HepG2 (cell line): ENCODE measurements around the gene EPHA2. TPM values are rescaled to one million over a fixed set of nuclear protein-coding genes. Genes with fewer than 3 reads are reported as not detected.
"Not testable (repeated sequence)": the region's sequence is repeated elsewhere in the genome, so short reads cannot be mapped to it uniquely, and the experiment has no call there.

Experiments used
- ATAC-seq: fragments of 200-7000 bp; cut with Tn5 transposase; 3 replicates; pipeline ENCODE4 v1.9.1; 2020; ENCODE audit warnings: mild to moderate bottlenecking, moderate library complexity
- BruUV-seq: library from RNA; stranded (reverse); fragments of 400-500 nt; replicated peaks from 2 replicates; lab custom pipeline; 2021; lab: Mats Ljungman, UMichigan
- CTCF ChIA-PET: fragments of 300-600 bp; formaldehyde crosslinking; extraction: SDS; loops from one replicate; lab custom pipeline; 2021; ENCODE audit warnings: low total read pairs, inconsistent platforms, low intra/inter-chr PET ratio; lab: Yijun Ruan, JAX
- POLR2A ChIA-PET: fragments of 350-600 bp; sonication (Branson Sonifier 250); formaldehyde crosslinking; loops from one replicate; lab custom pipeline; 2020; ENCODE audit warnings: antibody characterized with exemption, inconsistent platforms; lab: Yijun Ruan, JAX
- DNase-seq: peaks from one replicate; pipeline ENCODE4 v3.0.0-alpha.2; 2015; ENCODE audit warnings: low spot score
- FAIRE-seq: peaks from 3 replicates; lab custom pipeline; 2011; peaks lifted over from hg19 to GRCh38; lab: Jason Lieb, UNC
- H2AFZ ChIP-seq: one replicate; pipeline ENCODE4 v1.6.1; 2011; ENCODE audit warnings: low read length, inconsistent platforms
- H3K27ac ChIP-seq: fragments of 300-600 bp; 3 replicates; pipeline ENCODE4 v1.8.0; 2011; ENCODE audit warnings: mixed run types, mild to moderate bottlenecking, mixed read lengths, low read length, inconsistent platforms; ENCODE audit not compliant: insufficient read depth; ENCODE audit errors: extremely low read length
- H3K27me3 ChIP-seq, 2 experiments: fragments of 200-600 bp in 1 of 2; 2 replicates in 1 of 2; 3 replicates in 1 of 2; pipeline versions ENCODE4 v1.6.0 to v1.8.0; 2011; ENCODE audit warnings: low read length in 2 of 2, mild to moderate bottlenecking in 2 of 2, moderate library complexity in 2 of 2, inconsistent platforms in 1 of 2; ENCODE audit not compliant: insufficient read depth in 2 of 2, control insufficient read depth in 1 of 2
- H3K36me3 ChIP-seq, 2 experiments: fragments of 200-600 bp in 1 of 2; replicated peaks in 1 of 2; 2 replicates in 1 of 2; 3 replicates in 1 of 2; pipeline versions ENCODE4 v1.5.1 to v1.8.0; 2011; ENCODE audit warnings: low read length in 2 of 2, inconsistent platforms in 1 of 2; ENCODE audit not compliant: insufficient read depth in 2 of 2, control insufficient read depth in 1 of 2
- H3K4me1 ChIP-seq: 2 replicates; pipeline ENCODE4 v1.5.1; 2012; ENCODE audit warnings: low read length, inconsistent platforms; ENCODE audit not compliant: insufficient read depth
- H3K4me2 ChIP-seq: 2 replicates; pipeline ENCODE4 v1.6.0; 2011; ENCODE audit warnings: low read depth, low read length, inconsistent platforms
- H3K4me3 ChIP-seq, 3 experiments: fragments of 200-600 bp in 1 of 3; sonication (generic), shearing (Covaris generic) in 1 of 3; replicated peaks in 1 of 3; 2 replicates each; pipeline ENCODE4 v1.5.1; 2011 to 2016; ENCODE audit warnings: low read length in 3 of 3, inconsistent platforms in 2 of 3, low read depth in 2 of 3, mild to moderate bottlenecking in 2 of 3, control low read depth in 1 of 3, mixed read lengths in 1 of 3; ENCODE audit not compliant: insufficient read depth in 1 of 3
- H3K79me2 ChIP-seq: one replicate; pipeline ENCODE4 v1.6.1; 2011; ENCODE audit warnings: low read length, inconsistent platforms; ENCODE audit not compliant: insufficient read depth
- H3K9ac ChIP-seq: 2 replicates; pipeline ENCODE4 v1.6.0; 2011; ENCODE audit warnings: mild to moderate bottlenecking, low read depth, low read length, inconsistent platforms; ENCODE audit not compliant: insufficient read depth
- H3K9me3 ChIP-seq: 2 replicates; pipeline ENCODE4 v1.5.1; 2012; ENCODE audit warnings: mild to moderate bottlenecking, low read length
- H4K20me1 ChIP-seq: 2 replicates; pipeline ENCODE4 v1.6.0; 2011; ENCODE audit warnings: inconsistent platforms, mild to moderate bottlenecking, low read length, moderate library complexity; ENCODE audit not compliant: insufficient read depth
- ATM ChIP-seq: fragments of 450-650 bp; IDR thresholded peaks from 2 replicates; pipeline ENCODE4 v1.7.1; 2017; ENCODE audit warnings: mild to moderate bottlenecking, borderline replicate concordance
- FOXK2 ChIP-seq: fragments of 450-650 bp; IDR thresholded peaks from 2 replicates; pipeline ENCODE4 v1.6.1; 2016
- PBX2 ChIP-seq: IDR thresholded peaks from 2 replicates; pipeline ENCODE4 v1.6.1; 2016; ENCODE audit warnings: control low read depth
- PCBP2 ChIP-seq: fragments of 200-400 bp; formaldehyde crosslinking; optimal IDR thresholded peaks from 2 replicates; pipeline ENCODE3; 2018; ENCODE audit warnings: low read length, low read depth; ENCODE audit not compliant: poor library complexity, severe bottlenecking
- RAD21 ChIP-seq: fragments of 450-650 bp; formaldehyde crosslinking; IDR thresholded peaks from 2 replicates; pipeline ENCODE4 v1.5.0; 2020; ENCODE audit warnings: mild to moderate bottlenecking
- SIX4 ChIP-seq: sonication (generic); formaldehyde crosslinking; IDR thresholded peaks from 2 replicates; pipeline ENCODE4 v1.4.0; 2020; ENCODE audit warnings: missing genetic modification reagents
- ZNF329 ChIP-seq: sonication (generic); formaldehyde crosslinking; IDR thresholded peaks from 2 replicates; pipeline ENCODE4 v1.9.0; 2021; ENCODE audit warnings: low read depth, mild to moderate bottlenecking, missing genetic modification reagents
- ZNF382 ChIP-seq: sonication (generic); formaldehyde crosslinking; IDR thresholded peaks from 2 replicates; pipeline ENCODE4 v1.5.0; 2020; ENCODE audit warnings: missing genetic modification reagents, mild to moderate bottlenecking, borderline replicate concordance
- WGBS: methylation state at CpG from one replicate; pipeline ENCODE4 v1.1.6; 2017; ENCODE audit warnings: low lambda C conversion rate; 5-methylcytosine and 5-hydroxymethylcytosine counted together
- in situ Hi-C: cut with HindIII; loops from 2 replicates; pipeline ENCODE4 v1.10.0; 2017; ENCODE audit warnings: low pct_unique_long_range_greater_than_20kb; ENCODE audit not compliant: extremely low pct_ligation_motif_present
- intact Hi-C: fragments of 100-400 bp; cut with micrococcal nuclease; formaldehyde crosslinking; loops from one replicate; pipeline ENCODE4 v1.10.0; 2022; ENCODE audit not compliant: unreplicated experiment
- polyA plus RNA-seq, 8 experiments: library from polyadenylated mRNA; depleted of rRNA in 3 of 8; stranded (reverse) in 7 of 8; unstranded in 1 of 8; fragments of >200 nt; fragmentation: Illumina TruSeq in 4 of 8; extraction: Trizol in 4 of 8; gene quantifications; 2 replicates each; pipeline versions ENCODE4 v1.2.1 to v1.2.3, GENCODE V29; 2011 to 2016; ENCODE audit warnings: low read depth in 4 of 8, missing spikeins in 1 of 8, mixed read lengths in 1 of 8; ENCODE audit not compliant: insufficient read depth in 1 of 8
- total RNA-seq, 5 experiments: library from RNA; depleted of rRNA; stranded (reverse); fragments of >200 nt; fragmentation: Illumina TruSeq; extraction: Trizol; gene quantifications; 2 replicates each; pipeline ENCODE4 v1.2.3, GENCODE V29; 2016; ENCODE audit warnings: low read depth in 1 of 5
- TF ChIP-seq, protein P1 (sequence below): sonication (generic); formaldehyde crosslinking; IDR thresholded peaks from 2 replicates; pipeline ENCODE4 v1.4.0; 2020; ENCODE audit warnings: mild to moderate bottlenecking, missing genetic modification reagents

Gene EPHA2
- total and polyA plus RNA-seq, 2 of the 13 experiments (the other 11 are each of a cell fraction or from before 2014, with no cell fraction given): 33.6 to 53.6 TPM

DNA sequence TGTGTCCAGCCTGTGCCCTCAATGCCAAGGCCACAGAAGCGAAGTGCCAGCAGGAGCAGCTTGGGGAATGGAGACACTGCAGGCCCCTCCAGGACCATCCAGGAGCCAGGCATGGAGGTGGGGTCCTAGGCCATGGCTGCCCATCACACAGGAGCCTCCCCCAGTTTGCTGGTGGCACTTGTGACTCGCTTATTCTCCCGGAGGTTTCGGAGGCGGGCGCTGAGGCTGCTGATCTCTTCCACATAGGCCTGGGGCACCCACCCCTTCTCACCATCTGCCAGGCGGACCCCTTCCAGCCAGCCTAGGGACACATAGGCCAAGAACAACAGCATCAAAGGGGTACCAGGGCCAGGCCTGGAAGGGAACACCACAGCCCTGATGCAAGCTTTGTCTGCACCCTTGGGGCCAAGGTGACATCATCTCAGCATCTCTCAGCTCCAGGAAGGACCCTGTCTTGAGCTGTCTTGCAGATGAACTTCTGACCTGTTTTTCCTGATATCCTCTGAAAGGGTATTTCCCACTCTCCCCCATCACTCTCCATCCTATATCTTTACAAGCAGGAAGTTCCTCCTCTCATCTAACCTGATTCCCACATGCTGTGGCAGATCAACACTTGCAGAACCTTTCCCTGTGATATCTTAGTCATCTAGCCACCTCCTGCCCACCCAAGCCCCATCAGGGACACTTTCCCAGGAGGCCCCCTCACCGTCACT is 42.7 kb upstream of the EPHA2 start:
- Histone ChIP-seq H3K4me3 (no peak overlapping the region), H3K9ac (no peak overlapping the region), H4K20me1 (no peaks in the 10 kb centered on the region), H3K4me2 (no peak overlapping the region), H3K79me2 (no peaks in the 10 kb centered on the region), H3K4me1 (no peaks in the 10 kb centered on the region; the same call in 1 of the 2 replicates), H2AFZ (no peak overlapping the region), H3K27ac (no peak overlapping the region), H3K9me3 (no peaks in the 10 kb centered on the region), H3K27me3 (no peaks in the 10 kb centered on the region), H3K36me3 (no peaks in the 10 kb centered on the region)
- in situ Hi-C loops (no loop called here), intact Hi-C loops (no loop called here)
- no peak for TF ChIP-seq ZNF382 (CRISPR knock-in tag)
- no peak for DNase-seq
- ChIA-PET POLR2A (no interaction called here), CTCF (no interaction called here)
- no TSS peak for BruUV-seq
- WGBS: 54% methylated on average over 1 of the region's 8 CpGs
- no peak for FAIRE-seq
- no peak for ATAC-seq

DNA sequence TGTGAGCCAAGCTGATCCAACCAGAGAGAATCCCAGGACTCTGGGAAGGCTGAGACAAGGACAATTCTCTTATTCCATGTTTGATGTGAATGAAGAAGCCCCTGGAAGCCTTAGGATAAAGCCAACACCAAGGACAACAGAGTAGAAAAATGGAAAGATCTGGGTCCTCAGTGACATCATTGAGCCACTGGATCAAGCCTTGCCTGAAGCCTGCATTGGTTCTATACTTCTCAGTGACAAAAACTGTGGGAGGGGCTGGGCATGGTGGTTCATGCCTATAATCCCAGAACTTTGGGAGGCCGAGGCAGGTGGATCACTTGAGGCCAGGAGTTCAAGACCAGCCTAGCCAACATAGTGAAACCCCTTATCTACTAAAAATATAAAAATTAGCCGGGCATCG is 41.0 kb upstream of the EPHA2 start:
- Histone ChIP-seq H3K9me3 (no peaks in the 10 kb centered on the region), H3K27ac (no peak overlapping the region), H3K79me2 (no peaks in the 10 kb centered on the region), H3K4me1 (no peaks in the 10 kb centered on the region; the same call in 1 of the 2 replicates), H2AFZ (no peak overlapping the region), H4K20me1 (no peaks in the 10 kb centered on the region), H3K36me3 (no peaks in the 10 kb centered on the region), H3K4me3 (no peak overlapping the region), H3K27me3 (no peaks in the 10 kb centered on the region; a peak in 1 of 5 replicates), H3K9ac (no peak overlapping the region), H3K4me2 (no peak overlapping the region)
- TF ChIP-seq PBX2 (CRISPR knock-in tag) (no peak), ATM (no peak), RAD21 (no peak), FOXK2 (no peak), PCBP2 (no peak), ZNF329 (CRISPR knock-in tag) (peak; percentile 96), SIX4 (no peak)
- TF ChIP-seq, protein P1, sequence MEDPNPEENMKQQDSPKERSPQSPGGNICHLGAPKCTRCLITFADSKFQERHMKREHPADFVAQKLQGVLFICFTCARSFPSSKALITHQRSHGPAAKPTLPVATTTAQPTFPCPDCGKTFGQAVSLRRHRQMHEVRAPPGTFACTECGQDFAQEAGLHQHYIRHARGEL (CRISPR knock-in tag): no peak
- 70% methylated on average over 3 of the region's 3 CpGs for WGBS
- in situ Hi-C loops (no loop called here), intact Hi-C loops (no loop called here)
- POLR2A ChIA-PET: no interaction called here
- BruUV-seq: no TSS peak
- DNase-seq: no peak
- CTCF ChIA-PET: no interaction called here
- FAIRE-seq: no peak
- ATAC-seq: no peak

DNA sequence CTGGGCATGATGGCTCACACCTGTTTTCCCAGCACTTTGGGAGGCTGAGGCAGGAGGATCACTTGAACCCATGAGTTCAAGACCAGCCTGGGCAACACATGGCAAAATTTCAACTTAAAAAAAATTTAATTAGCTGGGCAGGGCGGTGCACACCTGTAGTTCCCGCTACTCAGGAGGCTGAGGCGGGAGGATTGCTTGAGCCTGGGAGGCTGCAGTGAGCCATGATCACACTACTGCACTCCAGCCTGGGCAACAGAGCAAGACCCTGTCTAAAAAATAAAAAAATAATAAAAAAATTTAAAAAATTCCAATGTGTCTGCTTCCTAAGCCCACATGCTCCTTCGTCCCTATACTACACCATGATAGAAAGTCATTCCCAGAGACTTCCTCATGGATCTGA is 40.3 kb upstream of the EPHA2 start:
- H3K79me2 ChIP-seq, H3K27me3 ChIP-seq, POLR2A ChIA-PET, ATAC-seq, CTCF ChIA-PET, H4K20me1 ChIP-seq, DNase-seq, in situ Hi-C loops, H3K9me3 ChIP-seq, H3K4me1 ChIP-seq, H3K9ac ChIP-seq, intact Hi-C loops, H2AFZ ChIP-seq, H3K4me3 ChIP-seq, H3K36me3 ChIP-seq, H3K27ac ChIP-seq, FAIRE-seq, H3K4me2 ChIP-seq, BruUV-seq: not testable (repeated sequence)
- WGBS: 89% methylated on average over 4 of the region's 4 CpGs
